Measurements from ENCODE around the gene KCNS3.

The KCNS3 gene, protein sequence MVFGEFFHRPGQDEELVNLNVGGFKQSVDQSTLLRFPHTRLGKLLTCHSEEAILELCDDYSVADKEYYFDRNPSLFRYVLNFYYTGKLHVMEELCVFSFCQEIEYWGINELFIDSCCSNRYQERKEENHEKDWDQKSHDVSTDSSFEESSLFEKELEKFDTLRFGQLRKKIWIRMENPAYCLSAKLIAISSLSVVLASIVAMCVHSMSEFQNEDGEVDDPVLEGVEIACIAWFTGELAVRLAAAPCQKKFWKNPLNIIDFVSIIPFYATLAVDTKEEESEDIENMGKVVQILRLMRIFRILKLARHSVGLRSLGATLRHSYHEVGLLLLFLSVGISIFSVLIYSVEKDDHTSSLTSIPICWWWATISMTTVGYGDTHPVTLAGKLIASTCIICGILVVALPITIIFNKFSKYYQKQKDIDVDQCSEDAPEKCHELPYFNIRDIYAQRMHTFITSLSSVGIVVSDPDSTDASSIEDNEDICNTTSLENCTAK

DNA sequence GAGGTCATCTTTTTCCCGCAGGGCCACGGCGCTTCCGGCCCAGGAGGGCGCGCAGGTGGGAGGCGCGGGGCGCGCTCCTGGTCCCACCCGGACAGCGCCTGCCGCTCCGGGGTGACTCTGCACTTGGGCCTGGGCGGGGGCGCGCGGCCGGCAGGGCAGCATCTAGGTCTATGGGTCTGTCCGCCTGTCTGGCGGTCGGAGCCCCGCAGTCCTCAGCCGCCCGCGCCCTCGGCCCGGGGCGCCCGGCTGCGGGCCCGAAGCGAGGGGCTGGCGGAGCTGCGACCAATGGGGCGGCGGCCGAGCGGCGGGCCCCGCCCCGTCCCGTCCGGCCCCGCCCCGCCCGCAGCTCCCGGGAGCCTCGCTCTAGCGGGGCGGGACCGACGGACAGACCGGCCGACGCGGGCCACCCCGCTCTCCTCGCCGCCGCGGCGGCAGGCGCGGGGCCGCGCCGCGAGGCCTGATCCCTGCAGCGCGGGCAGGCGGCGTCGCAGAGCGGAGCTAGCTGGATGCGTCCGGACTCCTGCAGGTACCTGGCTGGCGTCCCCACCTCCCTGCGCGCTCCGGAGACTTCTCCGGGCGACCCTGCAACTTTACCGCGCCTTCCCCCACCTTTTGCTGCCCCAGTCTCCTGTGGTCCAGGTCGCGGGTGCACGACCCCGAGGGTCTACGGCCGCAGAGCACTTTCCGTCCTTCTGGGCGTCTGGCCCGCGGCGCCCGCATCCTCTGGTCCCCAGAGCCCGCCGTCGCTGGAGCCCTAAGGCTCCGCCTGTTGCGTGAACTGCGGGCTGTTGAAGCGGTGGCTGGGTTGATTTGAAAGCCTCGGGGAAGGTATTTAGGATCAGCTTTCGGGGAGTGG lies at the start of gene KCNS3:
Gene KCNS3, plus strand, starts transcription at position 387 of the 856 bp plus-strand sequence. CDS start 52,342 bp downstream, outside the sequence.
- no peak for DNase-seq (ENCODE audit: low read depth, low spot score)

DNA sequence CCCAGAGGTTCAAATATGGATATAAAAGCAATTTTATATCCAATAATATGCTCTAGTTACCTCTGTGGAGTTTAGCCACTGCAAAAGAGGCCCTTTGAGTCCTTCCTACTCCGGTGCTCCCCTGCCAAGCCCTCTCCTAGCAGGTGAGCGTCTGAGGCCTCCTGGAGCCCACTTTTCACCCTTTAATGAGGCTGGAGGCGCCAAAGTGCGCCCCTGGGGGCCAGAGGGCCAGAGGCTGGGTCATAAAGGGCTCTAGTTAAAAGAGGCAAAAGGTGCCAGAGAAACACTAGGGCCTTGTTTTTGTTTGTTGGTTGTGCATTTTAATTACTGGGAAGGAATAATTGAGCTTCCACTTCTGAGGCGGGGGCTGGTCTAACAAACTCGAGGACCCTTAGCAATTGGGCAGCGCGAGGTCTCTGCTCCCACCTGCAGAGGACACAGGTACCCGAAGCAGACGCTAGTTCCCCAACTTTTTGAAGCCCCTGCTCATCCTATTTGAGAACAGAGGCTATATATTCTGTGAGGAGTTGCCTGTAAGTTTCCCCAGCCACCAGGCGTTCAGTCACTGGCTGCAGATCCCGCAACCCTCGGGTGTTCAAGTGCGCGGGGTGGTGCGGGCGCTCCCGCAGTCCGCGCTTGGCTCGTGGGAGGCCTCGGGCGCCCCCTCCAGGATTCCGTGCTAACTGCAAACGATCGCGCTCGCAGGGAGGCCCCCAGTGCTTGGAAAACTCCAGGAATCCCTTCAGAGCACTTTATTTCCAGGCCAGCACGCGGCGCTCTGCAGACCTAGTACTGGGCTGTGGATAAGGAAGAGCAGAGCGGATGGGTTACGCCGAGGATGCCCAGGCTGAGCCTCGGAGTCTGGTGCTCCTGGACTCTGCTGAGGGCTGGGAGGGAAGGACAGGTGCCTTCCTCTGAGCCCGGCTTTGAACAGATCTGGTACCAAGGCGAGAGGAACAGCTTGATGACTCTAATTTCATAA lies 48.1 kb upstream of the KCNS3 start:
- no peak for DNase-seq (ENCODE audit: low read depth, low spot score)

DNA sequence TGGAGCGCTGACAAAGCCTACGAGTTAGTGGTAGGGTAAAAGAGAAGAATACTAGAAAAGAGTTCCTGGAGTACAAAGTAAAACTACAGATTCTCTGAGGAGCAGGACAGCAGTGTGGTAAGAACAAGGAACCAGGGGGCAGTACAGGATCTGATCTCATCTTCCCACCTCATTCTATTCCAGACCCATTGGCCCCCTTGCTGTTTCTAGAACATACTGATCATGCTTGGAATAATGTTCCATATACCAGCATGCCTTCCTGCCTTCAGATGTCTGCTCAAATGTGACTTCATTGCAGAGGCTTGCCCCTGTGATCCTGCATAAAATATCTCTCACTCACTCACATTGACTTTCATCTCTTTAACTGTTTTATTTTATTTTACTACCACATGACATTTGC lies 43.0 kb upstream of the KCNS3 start:
- no peak for DNase-seq (ENCODE audit: low read depth, low spot score)

DNA sequence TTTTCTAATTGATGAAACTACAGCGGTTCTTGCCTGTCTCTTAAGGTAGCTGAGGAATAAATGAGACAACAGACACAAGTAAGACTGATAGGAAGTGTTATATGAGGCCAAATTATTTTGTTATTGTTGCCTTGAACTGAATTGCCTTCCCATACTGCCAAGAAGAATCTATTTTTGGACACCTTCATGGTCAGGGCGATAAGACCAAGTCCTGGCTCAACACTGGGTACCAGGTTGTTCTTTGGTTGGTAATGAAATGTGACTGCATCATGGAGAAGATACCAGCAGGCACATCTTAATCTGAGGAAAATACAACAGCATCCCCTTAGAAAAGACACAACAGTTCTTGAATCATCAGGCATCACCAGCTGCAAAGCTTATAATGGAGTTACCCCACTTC lies 38.5 kb upstream of the KCNS3 start:
- DNase-seq (ENCODE audit: low read depth, low spot score) = no peak

DNA sequence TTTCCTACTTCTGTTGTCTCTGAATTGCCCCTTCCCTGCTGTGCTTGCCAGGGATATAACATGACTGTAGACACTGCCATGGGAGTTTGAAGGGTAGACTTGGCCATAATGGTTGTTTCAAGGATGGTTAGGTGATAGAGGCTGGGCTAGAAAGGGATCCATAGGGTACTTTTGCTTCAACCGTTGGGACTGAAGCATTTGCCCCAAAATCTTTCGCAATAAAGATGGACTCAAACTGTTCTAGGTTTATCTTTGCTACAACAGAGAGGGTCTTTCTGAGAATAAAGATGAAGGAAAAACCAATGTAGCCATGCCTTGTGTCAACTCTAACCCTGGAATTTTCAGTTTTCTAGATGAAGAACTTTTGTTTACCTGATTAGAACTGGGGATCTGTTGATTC lies 35.0 kb upstream of the KCNS3 start:
- DNase-seq (ENCODE audit: low read depth, low spot score) = no peak

DNA sequence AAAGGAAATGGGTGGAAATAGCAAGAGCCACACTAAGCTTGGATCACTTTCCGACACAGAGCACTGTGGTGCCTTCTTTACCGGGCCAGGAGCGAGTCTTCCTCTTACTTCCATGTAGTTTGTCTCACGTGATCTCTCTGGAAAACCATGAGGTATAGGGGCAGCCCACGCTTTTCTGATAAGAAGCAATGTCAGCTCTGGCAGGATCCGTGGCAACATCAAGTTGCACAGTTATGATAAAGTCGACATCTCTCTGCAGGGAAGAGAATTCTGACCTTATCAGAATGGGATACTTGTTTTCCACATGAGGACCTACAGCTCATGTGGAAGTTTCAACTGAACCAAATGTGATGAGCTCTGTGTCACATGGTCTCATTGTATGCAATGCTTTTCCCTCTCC lies 32.7 kb upstream of the KCNS3 start:
- no peak for DNase-seq (ENCODE audit: low read depth, low spot score)

DNA sequence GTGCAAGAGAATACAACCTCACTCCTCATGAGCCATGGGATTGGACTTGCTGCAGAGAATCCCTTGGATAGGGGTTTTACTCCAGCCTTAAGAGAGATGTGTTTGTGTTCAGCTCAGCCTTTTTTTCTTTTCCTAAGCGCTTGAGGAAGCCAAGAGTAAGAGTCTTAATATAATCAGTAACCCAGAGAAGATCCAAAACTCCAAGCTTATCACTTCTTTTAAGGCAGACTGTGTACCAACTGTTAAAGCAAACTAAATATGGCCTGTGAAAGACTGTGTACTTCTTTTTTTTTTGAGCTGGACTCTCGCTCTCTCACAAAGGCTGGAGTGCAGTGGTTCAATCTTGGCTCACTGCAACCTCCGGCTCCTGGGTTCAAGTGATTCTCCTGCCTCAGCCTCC lies 31.8 kb upstream of the KCNS3 start:
- DNase-seq (ENCODE audit: low read depth, low spot score) = no peak

DNA sequence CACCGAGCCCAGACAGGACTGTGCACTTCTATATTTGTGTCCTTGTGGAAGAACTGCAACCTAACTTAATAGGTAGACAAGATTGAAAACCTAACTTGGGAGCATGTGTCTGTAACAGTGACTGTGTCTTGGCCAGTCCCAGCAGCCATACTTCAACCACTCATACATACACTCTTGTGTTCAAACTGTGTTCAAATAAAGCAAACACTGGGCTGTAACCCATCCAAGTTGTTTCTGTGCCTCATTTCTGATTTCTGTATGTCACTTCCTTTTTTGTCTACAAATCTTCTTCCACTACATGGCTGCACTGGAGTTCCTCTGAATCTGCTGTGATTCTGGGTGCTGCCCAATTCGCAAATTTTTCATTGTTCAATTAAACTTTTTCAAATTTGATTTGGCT lies 31.2 kb upstream of the KCNS3 start:
- DNase-seq (ENCODE audit: low read depth, low spot score) = no peak

DNA sequence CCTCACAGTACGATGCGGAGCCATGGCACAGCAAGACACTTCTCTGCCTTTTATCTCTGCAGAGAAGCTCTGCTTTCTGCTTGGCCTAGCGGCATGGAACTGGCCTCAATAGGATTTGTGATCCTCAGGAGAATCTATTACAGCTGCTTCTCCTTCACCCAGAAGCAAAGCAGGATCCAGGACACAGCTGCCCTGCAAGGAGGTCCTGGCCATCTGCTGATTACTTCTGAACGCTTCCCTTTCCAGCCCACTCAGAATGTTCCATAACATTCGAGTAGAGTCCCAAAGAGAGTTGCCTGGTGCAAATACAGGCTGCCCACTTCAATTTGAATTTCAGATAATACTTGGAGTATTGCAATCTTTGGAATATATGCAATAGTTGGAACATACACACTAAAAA lies 29.2 kb upstream of the KCNS3 start:
- DNase-seq (ENCODE audit: low read depth, low spot score) = no peak

DNA sequence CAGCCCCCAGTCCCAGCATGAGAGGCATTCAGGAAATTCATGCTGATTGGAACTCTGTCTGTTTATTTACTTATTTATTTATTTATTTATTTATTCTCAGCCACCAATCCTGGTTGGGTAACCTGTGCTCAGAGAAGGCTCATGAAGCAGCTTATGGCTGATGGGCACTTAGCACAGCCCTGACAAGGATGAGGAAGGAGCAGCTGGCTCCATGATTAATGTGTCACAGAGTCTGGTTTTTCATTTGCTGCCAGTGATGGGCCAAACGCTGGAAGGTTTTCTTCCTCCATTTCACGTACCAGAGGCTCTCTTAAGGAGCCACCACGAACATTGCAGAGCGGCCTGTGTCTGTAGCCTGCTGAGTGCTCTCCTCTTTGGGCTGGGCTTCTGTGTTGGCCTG lies 28.3 kb upstream of the KCNS3 start:
- no peak for DNase-seq (ENCODE audit: low read depth, low spot score)

DNA sequence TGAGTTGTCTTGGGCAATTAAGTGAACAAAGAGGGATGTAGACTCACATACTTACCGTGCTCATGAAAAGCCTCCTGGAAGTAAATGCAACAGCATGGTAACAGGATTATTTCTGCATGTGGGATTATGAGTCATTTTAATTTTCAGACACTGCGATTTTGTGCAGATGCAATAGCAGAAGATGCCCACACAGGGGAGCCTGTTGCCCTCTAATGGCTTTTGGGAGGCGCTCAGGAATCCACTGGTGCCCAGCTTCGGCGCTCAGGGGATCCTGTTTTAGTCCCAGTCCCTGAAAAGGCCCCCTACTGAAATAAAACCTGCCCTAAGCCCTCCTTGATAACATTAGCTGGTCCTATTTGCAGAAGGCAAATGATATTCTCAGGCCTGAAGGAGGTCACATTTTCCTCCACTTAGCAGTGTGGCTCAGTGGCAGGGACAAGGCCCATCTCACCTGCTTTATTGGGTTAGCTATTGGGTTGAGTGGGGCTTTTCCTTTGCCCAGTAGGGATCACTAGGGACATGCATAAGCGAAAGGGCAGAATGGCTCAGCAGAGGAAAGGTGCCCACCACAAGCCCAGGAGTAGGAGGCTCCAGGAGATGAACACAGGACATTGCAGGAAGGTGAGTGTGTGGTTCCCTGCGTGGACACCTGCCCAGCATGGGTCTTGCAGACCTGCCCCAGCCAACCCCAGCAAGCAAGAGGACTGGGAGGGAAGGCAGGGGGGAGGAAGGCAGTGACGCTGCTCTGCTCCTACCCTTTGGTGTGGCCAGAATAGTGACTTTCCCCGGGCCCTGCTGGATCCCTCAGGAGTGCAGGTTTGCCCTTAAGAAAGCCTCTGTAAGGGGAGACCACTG lies 26.5 kb upstream of the KCNS3 start:
- DNase-seq (ENCODE audit: low read depth, low spot score) = no peak

DNA sequence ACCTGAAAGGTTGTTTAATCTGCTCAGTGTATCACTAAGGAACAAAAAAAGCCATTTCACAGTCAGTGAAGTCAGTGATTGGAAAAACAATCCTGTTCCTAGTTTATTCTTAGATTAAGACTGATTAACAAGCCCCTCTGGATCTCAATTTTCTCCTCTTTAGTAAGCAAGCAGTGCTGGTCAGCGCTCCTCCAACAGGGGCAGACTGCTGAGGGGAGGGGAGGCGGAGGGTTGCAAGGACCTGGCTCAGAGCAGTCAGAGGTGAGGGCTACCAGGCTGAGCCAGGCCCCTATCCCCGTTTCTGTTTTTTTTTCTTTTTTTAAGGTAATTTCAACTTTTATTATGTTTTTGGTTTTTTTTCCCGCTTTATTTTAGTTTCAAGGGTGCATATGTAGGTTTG lies 24.7 kb upstream of the KCNS3 start:
- DNase-seq (ENCODE audit: low read depth, low spot score) = no peak

DNA sequence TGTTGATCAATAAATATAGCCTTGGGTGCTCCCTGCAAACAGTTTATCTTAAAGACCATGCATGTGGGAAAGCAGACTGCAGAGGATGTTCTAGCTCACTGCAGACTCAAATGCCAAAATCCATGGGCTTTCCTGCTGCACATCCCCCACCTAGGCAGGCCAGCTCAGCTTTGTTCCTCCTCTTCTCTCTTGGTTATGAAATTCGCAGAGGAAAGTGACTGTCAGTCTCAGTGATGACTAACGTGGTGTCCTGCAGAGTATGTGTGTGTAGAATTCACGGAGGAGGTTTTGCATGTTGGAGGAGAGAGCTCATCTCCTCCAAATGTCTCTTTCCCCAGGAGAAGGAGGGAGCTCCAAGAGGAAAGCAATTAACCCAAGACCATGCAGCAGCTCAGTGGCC lies 21.4 kb upstream of the KCNS3 start:
- no peak for DNase-seq (ENCODE audit: low read depth, low spot score)

DNA sequence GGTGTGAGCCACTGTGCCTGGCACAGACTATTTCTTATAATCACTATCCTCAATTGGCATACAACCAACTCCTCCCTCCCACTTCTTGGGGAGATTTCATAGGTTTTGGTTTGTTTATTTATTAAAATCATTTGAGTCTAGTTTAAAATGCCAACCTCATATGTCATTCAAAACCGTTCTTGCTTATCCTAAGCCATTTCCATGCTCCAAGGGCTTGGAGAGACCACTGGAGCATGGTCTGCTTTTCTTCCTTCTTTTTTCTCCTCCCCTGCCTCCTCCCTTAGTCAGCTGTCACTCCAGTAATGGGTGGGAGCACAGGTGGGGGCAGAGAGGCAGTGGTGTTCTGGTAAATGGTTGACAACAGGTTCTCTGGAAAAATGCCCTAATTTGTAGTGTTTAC lies 20.4 kb upstream of the KCNS3 start:
- DNase-seq (ENCODE audit: low read depth, low spot score) = no peak

DNA sequence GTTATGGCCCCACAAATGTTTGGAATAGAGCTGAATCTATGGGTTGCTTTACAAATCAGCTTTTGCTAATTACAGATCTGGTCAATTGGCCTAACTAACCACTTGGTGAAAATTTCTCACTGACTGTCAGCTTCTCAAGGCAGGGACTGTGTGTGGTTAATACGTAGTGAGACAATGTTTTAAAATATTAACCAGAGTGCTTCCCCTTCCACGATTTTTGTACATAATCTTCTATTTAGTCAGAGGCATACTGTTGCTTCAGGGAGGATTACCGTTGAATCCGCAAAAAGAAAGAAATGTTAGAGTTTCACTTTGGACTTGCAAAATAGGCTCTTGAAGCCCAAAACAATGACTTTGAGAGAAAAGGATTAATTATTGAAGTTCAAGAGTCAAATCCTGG lies 14.9 kb upstream of the KCNS3 start:
- DNase-seq (ENCODE audit: low read depth, low spot score) = no peak

DNA sequence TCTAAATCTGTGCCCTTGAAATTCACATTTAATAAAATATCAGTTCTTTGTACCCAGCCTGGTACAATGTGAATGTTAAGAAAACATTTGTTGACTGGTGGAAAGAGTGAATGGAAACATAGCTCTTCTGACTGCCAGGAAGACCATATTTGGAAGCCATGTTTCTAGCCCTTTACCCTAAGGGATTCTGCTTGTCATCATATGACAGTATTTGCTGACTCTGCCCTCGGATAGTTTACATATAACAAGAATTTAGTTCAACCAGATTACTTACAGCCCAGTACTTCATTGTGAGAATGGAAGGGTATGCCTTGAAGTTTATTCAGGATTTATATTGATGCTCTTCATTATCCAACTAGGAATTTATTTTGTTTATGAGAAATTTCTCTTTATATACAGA lies 13.8 kb upstream of the KCNS3 start:
- DNase-seq (ENCODE audit: low read depth, low spot score) = no peak

DNA sequence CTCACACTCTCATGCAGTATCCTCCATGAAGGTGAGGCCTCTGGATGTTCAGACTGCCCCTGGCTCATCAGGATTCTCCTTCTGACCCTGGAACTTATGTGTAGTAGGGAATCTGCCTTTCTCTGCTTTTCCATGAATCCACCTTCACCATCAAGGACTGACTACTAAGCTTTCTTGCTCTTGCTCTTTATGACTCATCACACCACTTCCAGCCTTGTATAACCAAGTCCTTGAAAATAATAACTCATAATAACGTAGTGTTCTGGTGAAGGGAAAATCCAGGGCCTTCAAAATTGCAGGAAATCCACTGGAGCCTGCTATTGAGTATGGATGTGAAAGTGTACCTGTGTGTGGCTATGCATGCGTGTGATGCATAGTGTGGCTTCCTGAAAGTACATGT lies 11.3 kb upstream of the KCNS3 start:
- DNase-seq (ENCODE audit: low read depth, low spot score) = no peak

DNA sequence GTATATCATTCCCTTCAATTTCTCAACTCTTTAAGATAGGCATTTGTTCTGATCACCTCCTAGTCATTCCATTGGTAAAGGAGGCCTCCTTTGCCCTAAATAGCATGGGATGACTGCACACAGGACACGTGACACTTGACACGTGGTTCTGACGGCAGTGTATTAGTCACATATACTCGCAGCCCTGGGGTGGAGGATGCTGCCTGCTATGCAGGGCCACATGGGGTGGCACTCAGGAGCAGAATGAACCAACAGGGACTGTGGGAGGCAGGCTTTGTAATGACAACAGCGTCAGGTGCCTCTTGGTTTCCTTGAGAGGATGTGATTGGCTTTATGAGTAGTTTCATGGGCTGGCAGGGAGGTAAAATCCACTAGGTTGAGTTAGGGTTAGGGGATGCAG lies 9.3 kb upstream of the KCNS3 start:
- DNase-seq (ENCODE audit: low read depth, low spot score) = no peak

DNA sequence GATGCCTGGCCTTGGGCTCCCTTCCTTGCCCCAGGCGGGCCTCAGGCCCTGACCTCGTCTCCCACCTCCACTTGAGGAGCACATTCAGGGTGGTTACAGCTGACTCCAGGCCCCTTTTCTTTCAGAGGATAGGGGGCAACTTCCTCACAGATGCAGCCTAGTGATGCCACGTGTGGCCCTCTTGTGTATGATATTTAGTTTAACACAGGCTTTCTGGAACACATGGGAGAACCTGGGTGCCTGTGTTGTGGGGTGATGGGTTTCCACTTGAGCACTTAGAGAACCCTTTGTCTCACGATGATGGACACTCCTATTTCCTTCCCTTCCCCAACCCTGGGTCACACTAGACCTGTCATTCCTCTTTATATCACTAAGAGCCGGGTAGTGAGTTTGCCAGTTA lies 6.8 kb upstream of the KCNS3 start:
- no peak for DNase-seq (ENCODE audit: low read depth, low spot score)

DNA sequence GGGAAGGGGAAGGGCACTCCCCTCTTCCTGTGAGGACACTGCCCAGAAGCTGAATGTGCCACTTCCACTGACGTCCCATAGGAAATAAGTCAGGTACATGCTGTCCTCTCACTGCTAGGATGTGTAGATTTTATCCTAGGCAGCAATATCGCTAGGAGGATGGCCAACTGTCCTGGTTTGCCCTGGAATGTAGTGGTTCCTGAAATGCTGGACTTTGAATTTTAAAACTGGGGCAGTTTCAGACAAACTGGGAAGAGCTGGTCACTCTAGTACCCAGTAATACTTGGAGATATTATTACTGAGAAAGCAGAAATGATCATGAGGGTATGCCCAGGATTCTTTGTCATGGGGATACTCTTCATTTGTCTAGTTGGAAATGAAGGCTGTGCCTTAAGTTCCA lies 5.4 kb upstream of the KCNS3 start:
- DNase-seq (ENCODE audit: low read depth, low spot score) = no peak

DNA sequence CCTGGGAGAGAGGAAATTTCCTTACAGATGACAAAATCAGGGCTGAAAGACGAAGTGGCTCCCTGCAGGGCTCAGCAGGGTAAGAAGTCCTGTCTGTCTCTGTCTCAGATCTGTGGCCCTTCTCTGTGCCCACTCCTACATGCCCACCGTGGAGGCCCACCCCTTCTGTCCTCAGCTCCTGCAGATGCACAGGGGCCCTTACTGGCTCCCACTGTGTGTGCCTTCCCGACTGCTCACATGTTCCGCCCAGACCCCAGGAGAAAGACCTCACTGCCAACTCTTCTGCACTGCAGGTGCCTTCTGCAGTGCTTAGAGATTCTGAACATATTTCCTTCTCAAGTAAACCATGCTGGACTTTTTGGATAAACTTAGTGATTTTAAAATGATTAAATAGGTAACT lies 1.9 kb upstream of the KCNS3 start:
- no peak for DNase-seq (ENCODE audit: low read depth, low spot score)
